ENCODE results near the gene HECW1.

DNA sequence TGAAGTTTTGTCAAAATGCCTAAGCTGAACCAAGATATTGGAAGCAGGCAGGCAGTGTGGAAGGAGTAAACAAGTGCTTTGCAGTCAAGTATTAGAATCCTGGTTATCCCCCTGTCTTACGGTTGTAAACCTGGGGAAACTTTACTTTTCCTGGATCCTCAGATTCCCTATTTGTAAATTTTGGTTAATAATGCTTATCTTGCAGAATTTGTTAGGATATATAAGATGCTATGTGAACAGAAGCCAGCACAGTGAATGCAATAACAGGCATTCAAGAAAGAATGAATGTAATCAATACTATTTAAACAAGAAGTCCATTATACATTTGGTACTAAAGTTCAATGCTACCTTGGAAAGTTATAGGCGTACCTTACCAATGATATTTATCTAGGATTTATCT is 378.7 kb downstream of the HECW1 start:
- TF ChIP-seq, protein P1, sequence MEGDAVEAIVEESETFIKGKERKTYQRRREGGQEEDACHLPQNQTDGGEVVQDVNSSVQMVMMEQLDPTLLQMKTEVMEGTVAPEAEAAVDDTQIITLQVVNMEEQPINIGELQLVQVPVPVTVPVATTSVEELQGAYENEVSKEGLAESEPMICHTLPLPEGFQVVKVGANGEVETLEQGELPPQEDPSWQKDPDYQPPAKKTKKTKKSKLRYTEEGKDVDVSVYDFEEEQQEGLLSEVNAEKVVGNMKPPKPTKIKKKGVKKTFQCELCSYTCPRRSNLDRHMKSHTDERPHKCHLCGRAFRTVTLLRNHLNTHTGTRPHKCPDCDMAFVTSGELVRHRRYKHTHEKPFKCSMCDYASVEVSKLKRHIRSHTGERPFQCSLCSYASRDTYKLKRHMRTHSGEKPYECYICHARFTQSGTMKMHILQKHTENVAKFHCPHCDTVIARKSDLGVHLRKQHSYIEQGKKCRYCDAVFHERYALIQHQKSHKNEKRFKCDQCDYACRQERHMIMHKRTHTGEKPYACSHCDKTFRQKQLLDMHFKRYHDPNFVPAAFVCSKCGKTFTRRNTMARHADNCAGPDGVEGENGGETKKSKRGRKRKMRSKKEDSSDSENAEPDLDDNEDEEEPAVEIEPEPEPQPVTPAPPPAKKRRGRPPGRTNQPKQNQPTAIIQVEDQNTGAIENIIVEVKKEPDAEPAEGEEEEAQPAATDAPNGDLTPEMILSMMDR (IDR thresholded peaks at IDR 0.05): no peak
- no peak for TF ChIP-seq EZH2 (IDR thresholded peaks at IDR 0.05; ENCODE audit: borderline replicate concordance, insufficient read depth, low read depth, low read length, poor library complexity, severe bottlenecking)

All from B cell (primary cell).